B cell (primary cell): ENCODE measurements around the gene RPS6KA4.

Experiments
- EZH2 ChIP-seq: IDR thresholded peaks from 2 replicates; pipeline ENCODE4 v1.6.1; 2012; ENCODE audit warnings: borderline replicate concordance, low read depth, mild to moderate bottlenecking, moderate library complexity, low read length; ENCODE audit not compliant: insufficient read depth, poor library complexity, severe bottlenecking
- TF ChIP-seq, protein P1 (sequence below): fragments of 200-600 bp; IDR thresholded peaks from one replicate; pipeline ENCODE4 v1.8.0; 2022; ENCODE audit warnings: antibody characterized with exemption, mild to moderate bottlenecking

- TF ChIP-seq, protein P1, sequence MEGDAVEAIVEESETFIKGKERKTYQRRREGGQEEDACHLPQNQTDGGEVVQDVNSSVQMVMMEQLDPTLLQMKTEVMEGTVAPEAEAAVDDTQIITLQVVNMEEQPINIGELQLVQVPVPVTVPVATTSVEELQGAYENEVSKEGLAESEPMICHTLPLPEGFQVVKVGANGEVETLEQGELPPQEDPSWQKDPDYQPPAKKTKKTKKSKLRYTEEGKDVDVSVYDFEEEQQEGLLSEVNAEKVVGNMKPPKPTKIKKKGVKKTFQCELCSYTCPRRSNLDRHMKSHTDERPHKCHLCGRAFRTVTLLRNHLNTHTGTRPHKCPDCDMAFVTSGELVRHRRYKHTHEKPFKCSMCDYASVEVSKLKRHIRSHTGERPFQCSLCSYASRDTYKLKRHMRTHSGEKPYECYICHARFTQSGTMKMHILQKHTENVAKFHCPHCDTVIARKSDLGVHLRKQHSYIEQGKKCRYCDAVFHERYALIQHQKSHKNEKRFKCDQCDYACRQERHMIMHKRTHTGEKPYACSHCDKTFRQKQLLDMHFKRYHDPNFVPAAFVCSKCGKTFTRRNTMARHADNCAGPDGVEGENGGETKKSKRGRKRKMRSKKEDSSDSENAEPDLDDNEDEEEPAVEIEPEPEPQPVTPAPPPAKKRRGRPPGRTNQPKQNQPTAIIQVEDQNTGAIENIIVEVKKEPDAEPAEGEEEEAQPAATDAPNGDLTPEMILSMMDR, result no peak
- TF ChIP-seq EZH2, result no peak
These were observed 5.9 kb downstream of the RPS6KA4 start for GRCh38 chr11:64364911-64365310.
